Inflammatory macrophage treated with lipopolysaccharide for 1 hour (primary cell): ENCODE results near the gene FAM111A.
"Not testable (repeated sequence)": the region's sequence is repeated elsewhere in the genome, so short reads cannot be mapped to it uniquely, and the experiment has no call there.

ENCODE experiments used
- DNase-seq, 2 donors: peaks; one replicate each; pipeline ENCODE4 v3.0.0-alpha.2; 2020 to 2022

FAM111A gene, protein sequence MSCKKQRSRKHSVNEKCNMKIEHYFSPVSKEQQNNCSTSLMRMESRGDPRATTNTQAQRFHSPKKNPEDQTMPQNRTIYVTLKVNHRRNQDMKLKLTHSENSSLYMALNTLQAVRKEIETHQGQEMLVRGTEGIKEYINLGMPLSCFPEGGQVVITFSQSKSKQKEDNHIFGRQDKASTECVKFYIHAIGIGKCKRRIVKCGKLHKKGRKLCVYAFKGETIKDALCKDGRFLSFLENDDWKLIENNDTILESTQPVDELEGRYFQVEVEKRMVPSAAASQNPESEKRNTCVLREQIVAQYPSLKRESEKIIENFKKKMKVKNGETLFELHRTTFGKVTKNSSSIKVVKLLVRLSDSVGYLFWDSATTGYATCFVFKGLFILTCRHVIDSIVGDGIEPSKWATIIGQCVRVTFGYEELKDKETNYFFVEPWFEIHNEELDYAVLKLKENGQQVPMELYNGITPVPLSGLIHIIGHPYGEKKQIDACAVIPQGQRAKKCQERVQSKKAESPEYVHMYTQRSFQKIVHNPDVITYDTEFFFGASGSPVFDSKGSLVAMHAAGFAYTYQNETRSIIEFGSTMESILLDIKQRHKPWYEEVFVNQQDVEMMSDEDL

DNA sequence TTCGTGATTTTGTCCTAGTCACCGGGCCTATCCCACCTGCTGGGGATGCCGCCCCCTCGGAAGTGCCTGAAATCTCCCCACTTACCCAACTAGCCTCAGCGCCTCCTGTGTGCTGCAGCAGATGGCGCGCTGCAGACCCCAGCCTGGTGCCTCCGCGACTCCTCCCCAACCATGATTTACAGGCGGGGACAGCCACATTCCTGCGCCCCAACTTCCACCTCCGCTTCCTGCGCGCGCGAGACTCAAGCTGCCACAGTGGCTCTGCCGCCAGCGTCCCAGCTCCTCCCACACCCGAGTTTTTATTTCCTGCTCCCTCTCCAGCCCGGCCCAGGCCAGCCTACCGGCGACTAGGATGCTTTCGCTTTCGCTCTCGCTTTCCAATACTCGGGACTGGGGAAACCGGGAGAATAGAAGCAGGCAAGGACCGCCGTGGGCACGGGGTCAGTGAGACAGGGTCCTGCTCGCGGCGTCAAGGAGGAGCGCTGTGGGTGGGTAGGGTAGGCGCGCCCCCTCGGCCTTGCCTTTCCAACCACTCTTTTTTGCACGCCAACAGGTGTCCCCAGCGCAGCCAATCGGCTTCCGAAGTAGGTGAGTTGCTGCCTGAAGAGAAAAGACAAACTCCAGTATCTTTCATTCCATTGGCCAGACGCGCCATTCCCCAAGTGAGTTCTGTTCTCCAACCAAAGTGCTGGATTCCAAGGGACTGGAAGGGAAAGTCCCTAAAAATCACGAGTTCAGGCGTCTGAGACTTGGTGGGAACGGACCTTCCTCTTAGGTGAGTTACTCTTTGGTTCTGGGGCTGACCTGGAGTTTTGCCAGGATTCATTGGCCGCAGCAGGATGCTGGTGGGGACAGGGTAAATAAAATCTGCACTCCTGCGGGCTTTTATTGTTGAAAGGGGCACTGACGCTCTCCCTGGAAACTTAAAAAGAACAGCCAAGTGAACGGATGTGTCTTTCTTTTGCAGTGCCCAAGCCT is at the start of gene FAM111A:
Gene FAM111A, plus strand, starts transcription at position 327 of the 978 bp plus-strand sequence. CDS start 6,017 bp downstream, outside the sequence.
- peak; percentile 88 to 89 for DNase-seq

DNA sequence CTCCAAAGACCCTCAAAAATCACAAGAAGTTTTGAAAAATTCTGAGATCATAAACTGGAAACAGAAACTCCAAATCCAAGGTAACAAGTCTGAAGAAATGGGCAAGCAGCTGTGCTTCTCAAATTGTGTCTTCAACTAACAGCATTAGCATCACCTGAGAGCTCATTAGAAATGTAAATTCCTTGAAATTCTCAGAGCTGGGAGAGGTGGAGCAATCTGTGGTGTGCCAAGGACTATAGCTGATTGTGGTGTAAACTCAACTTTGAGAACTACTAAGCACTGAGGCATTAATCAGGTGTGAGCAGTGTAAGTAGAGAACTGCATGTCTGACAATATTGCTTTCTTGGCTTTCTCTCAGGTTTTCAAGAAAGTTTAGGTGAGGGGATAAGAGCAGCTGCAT is 49.1 kb upstream of the FAM111A start:
- not testable (repeated sequence) for DNase-seq

GRCh38 chr11:59095225-59095624 is 47.4 kb upstream of the FAM111A start:
- DNase-seq: not testable (repeated sequence)

GRCh38 chr11:59095972-59096575 is 46.6 kb upstream of the FAM111A start:
- not testable (repeated sequence) for DNase-seq

DNA sequence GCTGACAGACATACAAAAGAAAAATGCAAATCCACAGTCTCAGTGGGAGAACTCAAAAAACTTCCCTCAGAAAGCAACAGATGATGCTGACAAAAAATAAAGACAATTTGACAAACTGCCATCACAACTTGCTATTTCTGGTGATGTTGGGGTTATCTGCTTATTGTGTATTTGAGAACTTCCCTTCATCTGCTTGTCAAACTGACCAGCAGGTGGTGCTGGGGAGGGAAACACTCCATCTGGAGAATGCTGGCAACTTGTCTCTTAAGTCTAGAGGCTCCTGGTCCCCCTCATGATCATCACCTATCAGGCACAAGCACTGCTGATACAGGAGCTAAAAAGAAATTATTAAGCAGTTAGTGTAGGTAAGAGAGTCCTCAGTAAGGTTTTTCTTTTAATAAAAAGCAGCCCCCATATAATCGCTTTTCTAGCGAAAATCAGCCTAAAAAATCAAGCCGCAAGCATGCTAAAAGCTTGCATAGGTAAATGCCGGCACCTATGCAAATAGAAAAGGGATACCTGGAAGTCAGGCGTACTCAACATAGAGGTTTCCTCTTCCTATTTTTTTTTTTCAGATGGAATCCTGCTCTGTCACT is 45.4 kb upstream of the FAM111A start:
- DNase-seq: peak; percentile 39 to 79

- DNase-seq: not testable (repeated sequence)
These were observed 44.7 kb upstream of the FAM111A start for GRCh38 chr11:59097938-59098337.

- peak; percentile 60 to 69 for DNase-seq
These were observed 40.3 kb upstream of the FAM111A start for GRCh38 chr11:59102259-59102765.

- DNase-seq: peak; percentile 85 to 87
These were observed 36.0 kb upstream of the FAM111A start, which contains the start of gene FAM111B for GRCh38 chr11:59106363-59107336. TSS of gene FAM111B (plus strand) at chr11:59107237. CDS start at chr11:59109626, 2,389 bp downstream.

DNA sequence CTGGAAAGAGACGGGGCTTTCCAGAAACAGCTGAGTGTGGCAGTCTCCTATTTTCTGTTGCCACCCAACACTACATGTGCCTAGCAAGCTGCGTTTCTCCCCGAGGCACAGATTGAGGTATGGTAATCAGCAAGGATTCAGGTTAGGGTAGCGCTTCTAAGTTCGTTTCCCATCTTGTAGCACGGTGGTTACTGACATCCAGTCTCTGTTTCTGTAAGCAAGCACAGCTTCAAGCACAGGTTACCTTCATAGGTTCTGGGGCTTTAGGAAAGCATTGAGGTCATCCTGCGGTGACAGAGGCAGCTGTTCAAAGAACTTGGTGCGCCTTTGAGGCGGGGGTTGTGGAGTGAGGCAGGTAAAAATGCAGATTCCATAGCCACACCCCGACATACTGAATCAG is 34.9 kb upstream of the FAM111A start:
- not testable (repeated sequence) for DNase-seq

DNA sequence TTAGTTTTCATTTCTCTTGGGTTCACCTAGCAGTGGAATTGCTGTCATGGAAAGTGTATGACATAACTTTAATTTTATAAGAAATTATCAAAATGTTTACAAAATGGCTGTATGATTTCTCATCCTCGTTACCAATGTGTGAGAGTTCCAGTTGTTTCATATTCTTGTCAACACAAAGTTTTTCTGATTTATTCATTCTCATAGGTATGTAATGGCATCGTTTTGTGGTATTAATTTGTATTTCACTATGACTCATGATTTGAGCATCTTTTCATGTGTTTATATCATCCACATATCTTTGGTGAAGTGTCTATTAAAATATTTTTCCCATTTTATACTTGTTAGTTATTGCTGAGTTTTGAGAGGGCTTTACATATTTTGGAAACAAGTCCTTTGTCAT is 30.2 kb upstream of the FAM111A start:
- DNase-seq: no peak

- no peak for DNase-seq
These were observed 28.3 kb upstream of the FAM111A start for GRCh38 chr11:59114344-59114743.

- DNase-seq: no peak
These were observed 27.1 kb upstream of the FAM111A start for GRCh38 chr11:59115553-59115952.

DNA sequence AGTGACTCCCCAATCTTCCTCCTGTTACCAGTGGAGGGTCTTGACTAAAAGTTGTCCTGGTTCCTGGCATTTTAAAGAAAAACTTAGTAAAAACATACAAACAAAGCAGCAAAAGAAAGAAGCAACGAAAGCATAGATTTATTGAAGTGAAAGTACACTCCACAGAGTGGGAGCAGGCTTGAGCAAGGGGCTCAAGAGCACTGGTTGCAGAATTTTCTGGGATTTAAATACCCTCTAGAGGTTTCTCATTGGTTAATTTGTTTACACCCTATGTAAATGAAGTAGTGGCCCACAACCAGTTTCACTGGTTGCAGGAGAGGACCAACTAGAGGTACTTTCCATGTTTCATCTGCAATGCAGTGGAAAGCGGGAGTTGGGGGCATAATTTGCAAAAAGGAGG is 24.9 kb upstream of the FAM111A start:
- DNase-seq: no peak

- no peak for DNase-seq
These were observed 22.8 kb upstream of the FAM111A start for GRCh38 chr11:59119826-59120225.

DNA sequence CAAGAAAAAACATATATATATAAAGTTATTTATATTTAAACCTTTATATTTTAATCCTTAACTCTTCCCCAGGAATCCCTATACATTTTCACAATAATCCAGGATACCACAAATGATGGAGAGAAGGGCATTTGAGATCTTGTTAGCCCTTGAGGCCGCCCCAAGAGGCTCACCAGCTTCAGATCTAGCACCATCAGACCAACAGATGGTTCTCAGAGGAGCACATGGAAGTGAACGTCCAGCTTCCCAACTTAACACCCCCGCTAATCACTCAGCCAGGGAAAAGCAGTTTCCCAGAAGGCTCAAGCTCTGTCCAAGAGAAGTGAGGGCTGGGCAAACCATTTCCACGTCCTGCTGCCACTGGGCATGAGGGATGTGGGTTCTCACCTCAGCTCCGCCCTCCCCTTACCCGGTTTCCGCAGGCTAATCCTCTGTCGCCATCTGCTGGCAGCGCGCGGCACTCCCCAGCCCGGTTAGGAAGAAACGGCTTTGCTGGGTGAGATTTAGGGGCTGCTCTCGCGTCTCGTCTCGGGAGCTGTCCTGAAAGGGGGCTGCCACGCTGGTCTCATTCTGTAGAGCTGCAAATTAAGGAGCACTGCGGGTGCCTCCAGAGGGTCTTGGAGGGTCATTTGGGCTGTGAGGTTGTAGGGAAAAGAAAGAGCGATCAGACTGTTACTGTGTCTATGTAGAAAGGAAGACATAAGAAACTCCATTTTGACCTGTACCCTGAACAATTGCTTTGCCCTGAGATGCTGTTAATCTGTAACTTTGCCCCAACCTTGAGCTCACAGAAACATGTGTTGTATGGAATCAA is 6.8 kb upstream of the FAM111A start:
- DNase-seq: peak; percentile 49 to 91

DNA sequence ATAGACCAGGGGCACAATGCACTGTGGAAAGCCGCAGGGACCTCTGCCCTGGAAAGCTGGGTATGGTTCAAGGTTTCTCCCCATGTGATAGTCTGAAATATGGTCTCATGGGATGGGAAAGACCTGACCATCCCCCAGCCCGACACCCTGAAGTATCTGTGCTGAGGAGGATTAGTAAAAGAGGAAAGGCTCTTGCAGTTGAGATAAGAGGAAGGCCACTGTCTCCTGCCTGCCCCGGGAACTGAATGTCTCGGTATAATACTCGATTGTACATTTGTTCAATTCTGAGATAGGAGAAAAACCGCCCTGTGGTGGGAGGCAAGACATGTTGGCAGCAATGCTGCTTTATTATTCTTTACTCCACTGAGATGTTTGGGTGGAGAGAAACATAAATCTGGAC is 6.1 kb upstream of the FAM111A start:
- not testable (repeated sequence) for DNase-seq

GRCh38 chr11:59137190-59137589 is 5.5 kb upstream of the FAM111A start:
- no peak for DNase-seq

DNA sequence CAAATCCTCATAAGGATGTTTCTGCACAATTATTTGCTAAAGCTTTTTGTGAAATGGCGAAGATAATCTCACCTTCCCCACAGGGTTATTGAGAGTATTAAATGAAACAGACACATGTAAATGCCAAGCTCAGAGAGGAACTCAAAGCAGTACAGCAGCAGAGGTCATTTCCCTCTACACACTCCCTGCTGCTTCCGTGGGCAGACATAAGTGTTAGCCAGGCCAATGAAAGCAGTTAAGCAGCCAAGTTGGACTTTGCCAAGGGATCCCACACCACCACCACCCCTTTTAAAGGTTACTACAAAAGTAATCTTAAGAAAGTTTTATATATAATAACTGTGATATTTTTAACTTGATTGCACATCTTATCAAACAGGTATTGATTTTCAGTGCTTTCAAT is 4.0 kb upstream of the FAM111A start:
- no peak for DNase-seq

GRCh38 chr11:59141191-59141590 is 1.5 kb upstream of the FAM111A start:
- DNase-seq: no peak
